CD14-positive monocyte (primary cell): ENCODE data around the gene CERK. TPM values are rescaled to one million over a fixed set of nuclear protein-coding genes. Genes with fewer than 3 reads are reported as not detected.

Experiments used
- DNase-seq, 3 donors: peaks; one replicate each; pipeline ENCODE4 v3.0.0-alpha.2; 2011 to 2022
- H2AFZ ChIP-seq: 2 replicates; pipeline ENCODE4 v1.6.0; 2012; ENCODE audit warnings: mild to moderate bottlenecking, low read depth, low read length, inconsistent platforms; ENCODE audit not compliant: insufficient read depth, poor library complexity, severe bottlenecking
- H3K27ac ChIP-seq, 2 donors: 1 replicate in 1 of 2; 2 replicates in 1 of 2; pipeline ENCODE4 v1.5.1; 2012 to 2013; ENCODE audit warnings: low read length in 2 of 2, control low read depth in 1 of 2, inconsistent platforms in 1 of 2, low read depth in 1 of 2, mild to moderate bottlenecking in 1 of 2
- H3K27me3 ChIP-seq, 2 donors: one replicate each; pipeline versions ENCODE4 v1.6.0 to v1.6.1; 2011 to 2013; ENCODE audit warnings: low read length in 2 of 2; ENCODE audit not compliant: control insufficient read depth in 2 of 2, insufficient read depth in 2 of 2
- H3K36me3 ChIP-seq, 2 donors: replicated peaks in 1 of 2; 1 replicate in 1 of 2; 2 replicates in 1 of 2; pipeline versions ENCODE4 v1.5.1 to v1.6.1; 2012 to 2013; ENCODE audit warnings: low read length in 2 of 2, control low read depth in 1 of 2, inconsistent platforms in 1 of 2, mild to moderate bottlenecking in 1 of 2; ENCODE audit not compliant: insufficient read depth in 2 of 2, control insufficient read depth in 1 of 2
- H3K4me1 ChIP-seq, 2 donors: 1 replicate in 1 of 2; 2 replicates in 1 of 2; pipeline versions ENCODE4 v1.5.1 to v1.6.1; 2012 to 2013; ENCODE audit warnings: low read length in 2 of 2, control low read depth in 1 of 2, inconsistent platforms in 1 of 2, mild to moderate bottlenecking in 1 of 2, moderate library complexity in 1 of 2; ENCODE audit not compliant: insufficient read depth in 2 of 2, control insufficient read depth in 1 of 2
- H3K4me2 ChIP-seq: replicated peaks from 2 replicates; pipeline ENCODE3; 2012; ENCODE audit warnings: low read length, moderate library complexity, mild to moderate bottlenecking; ENCODE audit not compliant: poor library complexity, severe bottlenecking; ENCODE audit errors: extremely low read depth
- H3K4me3 ChIP-seq, 3 experiments: fragments of 200-600 bp in 1 of 3; sonication (generic) in 1 of 3; replicated peaks in 1 of 3; 1 replicate in 2 of 3; 2 replicates in 1 of 3; pipeline ENCODE4 v1.5.1; 2011 to 2013; ENCODE audit warnings: low read length in 3 of 3, mild to moderate bottlenecking in 3 of 3, control low read depth in 2 of 3, low read depth in 2 of 3, inconsistent platforms in 1 of 3, moderate library complexity in 1 of 3
- H3K79me2 ChIP-seq: 2 replicates; pipeline ENCODE4 v1.6.0; 2012; ENCODE audit warnings: mild to moderate bottlenecking, control low read depth, inconsistent platforms, low read length, moderate library complexity; ENCODE audit not compliant: insufficient read depth
- H3K9ac ChIP-seq: 2 replicates; pipeline ENCODE4 v1.6.0; 2017; ENCODE audit warnings: low read length, mild to moderate bottlenecking; ENCODE audit not compliant: insufficient read depth, poor library complexity, severe bottlenecking
- H3K9me3 ChIP-seq, 2 donors: replicated peaks in 1 of 2; 1 replicate in 1 of 2; 2 replicates in 1 of 2; pipeline versions ENCODE4 v1.5.1 to v1.6.1; 2012 to 2013; ENCODE audit warnings: low read length in 2 of 2, control low read depth in 1 of 2; ENCODE audit not compliant: control insufficient read depth in 1 of 2, insufficient read depth in 1 of 2
- H4K20me1 ChIP-seq: 2 replicates; pipeline ENCODE4 v1.6.0; 2012; ENCODE audit warnings: mild to moderate bottlenecking, low read length, control low read depth, moderate library complexity; ENCODE audit not compliant: insufficient read depth
- H3K27ac Mint-ChIP-seq, 7 donors: one replicate each; pipeline ENCODE4 v1.8.0; 2020; ENCODE audit warnings: mild to moderate bottlenecking in 7 of 7, mixed read lengths in 7 of 7, moderate library complexity in 6 of 7, inconsistent platforms in 2 of 7
- H3K27me3 Mint-ChIP-seq, 3 donors: one replicate each; pipeline ENCODE4 v1.8.0; 2021 to 2022; ENCODE audit warnings: low read depth in 3 of 3, mild to moderate bottlenecking in 3 of 3, mixed read lengths in 3 of 3, moderate library complexity in 3 of 3, inconsistent platforms in 1 of 3
- H3K36me3 Mint-ChIP-seq, 2 donors: one replicate each; pipeline ENCODE4 v1.8.0; 2020; ENCODE audit warnings: mixed read lengths in 2 of 2, inconsistent platforms in 1 of 2, mild to moderate bottlenecking in 1 of 2
- H3K4me1 Mint-ChIP-seq: one replicate; pipeline ENCODE4 v1.8.0; 2020; ENCODE audit warnings: mild to moderate bottlenecking, mixed read lengths
- H3K4me3 Mint-ChIP-seq, 2 donors: one replicate each; pipeline ENCODE4 v1.8.0; 2020; ENCODE audit warnings: mild to moderate bottlenecking in 2 of 2, mixed read lengths in 2 of 2, moderate library complexity in 1 of 2
- H3K9me3 Mint-ChIP-seq, 7 donors: one replicate each; pipeline ENCODE4 v1.8.0; 2020 to 2022; ENCODE audit warnings: mixed read lengths in 7 of 7, mild to moderate bottlenecking in 6 of 7, moderate library complexity in 6 of 7, inconsistent platforms in 2 of 7
- WGBS: methylation state at CpG from one replicate; pipeline ENCODE4 v1.1.5; 2013; ENCODE audit warnings: missing lambda C conversion rate; ENCODE audit not compliant: insufficient coverage; 5-methylcytosine and 5-hydroxymethylcytosine counted together
- intact Hi-C, 2 donors: fragments of 100-400 bp; cut with micrococcal nuclease; formaldehyde crosslinking; loops; one replicate each; pipeline versions ENCODE4 v1.15.0 to v1.15.1; 2023
- polyA plus RNA-seq, 3 donors: library from polyadenylated mRNA; depleted of rRNA in 1 of 3; unstranded in 2 of 3; stranded (reverse) in 1 of 3; fragments of 300-500 nt in 2 of 3; fragments of >200 nt in 1 of 3; fragmentation: Illumina TruSeq in 2 of 3; gene quantifications; 1 replicate in 2 of 3; 2 replicates in 1 of 3; pipeline ENCODE4 v1.2.3, GENCODE V29; 2012 to 2021
- TF ChIP-seq, protein P1 (sequence below): fragments of 200-600 bp; IDR thresholded peaks from one replicate; pipeline ENCODE4 v1.8.0; 2022; ENCODE audit warnings: antibody characterized with exemption, mild to moderate bottlenecking

Gene CERK
- polyA plus RNA-seq, 3 donors: 22.4 to 40.2 (median 24.5) TPM

DNA sequence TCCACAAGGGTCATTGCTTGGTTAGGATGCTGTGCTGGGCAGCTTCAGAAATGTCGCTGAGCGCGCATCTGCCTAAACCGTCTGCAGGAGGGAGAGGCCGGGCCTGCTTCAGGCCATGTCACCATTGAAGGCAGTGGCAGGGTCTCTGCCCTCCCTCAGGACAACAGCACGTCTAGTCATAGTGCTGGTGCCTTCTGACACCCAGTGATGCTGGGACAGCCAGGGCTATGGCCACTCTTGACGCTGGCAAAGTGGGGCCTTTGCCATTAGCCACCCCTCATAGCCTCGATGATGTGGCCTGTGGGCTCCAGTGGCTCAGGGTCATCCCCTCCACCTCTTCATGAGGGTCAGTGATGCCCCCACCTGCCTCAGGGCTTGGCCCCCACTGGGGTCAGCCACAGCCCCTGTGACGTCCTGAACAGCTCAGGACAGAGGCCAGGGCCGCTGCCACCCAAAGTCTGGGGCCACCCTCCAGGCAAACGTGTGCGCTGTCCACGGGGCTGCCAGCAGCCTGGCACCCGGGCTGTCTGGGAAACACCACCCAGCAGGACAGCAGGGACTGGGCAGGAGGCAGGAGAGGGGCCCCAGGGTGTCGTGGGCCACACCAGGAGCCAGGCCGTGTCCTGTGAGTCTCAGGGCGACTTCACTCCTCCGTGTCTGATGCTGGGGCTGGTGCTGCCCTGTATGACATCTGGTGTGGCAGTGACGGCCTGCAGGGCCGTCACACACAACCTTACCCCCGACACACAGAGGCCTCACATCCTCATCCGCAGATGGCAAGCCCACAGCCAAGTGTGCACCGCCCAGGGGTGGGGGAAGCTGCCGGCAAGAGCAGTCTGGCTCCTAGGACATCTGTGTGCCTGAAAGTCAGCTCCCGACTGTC, 42.5 kb downstream of the CERK start:
- Mint-ChIP-seq H3K36me3 (peaks cover 84 to 96% of the 10 kb centered on the region in 2 donors), H3K27ac (peak overlapping the region in 2 of 7 donors; percentile 32 to 50), H3K4me3 (no peak overlapping the region), H3K4me1 (no peaks in the 10 kb centered on the region), H3K27me3 (no peaks in the 10 kb centered on the region), H3K9me3 (no peaks in the 10 kb centered on the region)
- DNase-seq: no peak
- 86% methylated on average over 25 of the region's 25 CpGs for WGBS
- Histone ChIP-seq H4K20me1 (peaks cover 30% of the 10 kb centered on the region), H3K9me3 (no peaks in the 10 kb centered on the region), H3K9ac (no peak overlapping the region), H3K27ac (no peak overlapping the region), H3K36me3 (peaks cover 86 to 98% of the 10 kb centered on the region in 2 donors), H3K4me3 (no peak overlapping the region), H3K4me2 (no peak overlapping the region), H3K79me2 (no peaks in the 10 kb centered on the region), H2AFZ (no peak overlapping the region), H3K4me1 (no peaks in the 10 kb centered on the region), H3K27me3 (no peaks in the 10 kb centered on the region)
- intact Hi-C loops: no loop called here
- TF ChIP-seq, protein P1, sequence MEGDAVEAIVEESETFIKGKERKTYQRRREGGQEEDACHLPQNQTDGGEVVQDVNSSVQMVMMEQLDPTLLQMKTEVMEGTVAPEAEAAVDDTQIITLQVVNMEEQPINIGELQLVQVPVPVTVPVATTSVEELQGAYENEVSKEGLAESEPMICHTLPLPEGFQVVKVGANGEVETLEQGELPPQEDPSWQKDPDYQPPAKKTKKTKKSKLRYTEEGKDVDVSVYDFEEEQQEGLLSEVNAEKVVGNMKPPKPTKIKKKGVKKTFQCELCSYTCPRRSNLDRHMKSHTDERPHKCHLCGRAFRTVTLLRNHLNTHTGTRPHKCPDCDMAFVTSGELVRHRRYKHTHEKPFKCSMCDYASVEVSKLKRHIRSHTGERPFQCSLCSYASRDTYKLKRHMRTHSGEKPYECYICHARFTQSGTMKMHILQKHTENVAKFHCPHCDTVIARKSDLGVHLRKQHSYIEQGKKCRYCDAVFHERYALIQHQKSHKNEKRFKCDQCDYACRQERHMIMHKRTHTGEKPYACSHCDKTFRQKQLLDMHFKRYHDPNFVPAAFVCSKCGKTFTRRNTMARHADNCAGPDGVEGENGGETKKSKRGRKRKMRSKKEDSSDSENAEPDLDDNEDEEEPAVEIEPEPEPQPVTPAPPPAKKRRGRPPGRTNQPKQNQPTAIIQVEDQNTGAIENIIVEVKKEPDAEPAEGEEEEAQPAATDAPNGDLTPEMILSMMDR: no peak

- Mint-ChIP-seq H3K27me3 (no peaks in the 10 kb centered on the region), H3K36me3 (peaks cover 87 to 96% of the 10 kb centered on the region in 2 donors), H3K4me3 (no peak overlapping the region), H3K27ac (peak overlapping the region in 2 of 7 donors; percentile 21 to 63), H3K9me3 (no peaks in the 10 kb centered on the region), H3K4me1 (no peaks in the 10 kb centered on the region)
- H2AFZ ChIP-seq: no peak overlapping the region
- no peaks in the 10 kb centered on the region for H3K9me3 ChIP-seq
- H3K4me1 ChIP-seq: no peaks in the 10 kb centered on the region
- H3K27ac ChIP-seq: no peak overlapping the region
- TF ChIP-seq, protein P1: no peak
- DNase-seq: no peak
- no peak overlapping the region for H3K4me2 ChIP-seq
- H3K27me3 ChIP-seq: no peaks in the 10 kb centered on the region
- H4K20me1 ChIP-seq: peaks cover 28% of the 10 kb centered on the region
- no peak overlapping the region for H3K9ac ChIP-seq
- peaks cover 89 to 98% of the 10 kb centered on the region in 2 donors for H3K36me3 ChIP-seq
- no peaks in the 10 kb centered on the region for H3K79me2 ChIP-seq
- 97% methylated on average over 11 of the region's 15 CpGs for WGBS
- intact Hi-C loops: no loop called here
- no peak overlapping the region for H3K4me3 ChIP-seq
These were observed 43.5 kb downstream of the CERK start for GRCh38 chr22:46694416-46695170.
